Vagina (tissue), 2 donors: ENCODE data around the gene TDRKH. TPM values are rescaled to one million over a fixed set of nuclear protein-coding genes. Genes with fewer than 3 reads are reported as not detected.

Source experiments
- DNase-seq, 2 donors: peaks; one replicate each; pipeline ENCODE4 v3.0.0-alpha.2; 2017; ENCODE audit errors: extremely low spot score in 2 of 2
- H3K27ac ChIP-seq: fragments of 200-600 bp; sonication (generic); one replicate; pipeline ENCODE4 v1.5.1; 2019
- H3K27me3 ChIP-seq: fragments of 200-600 bp; sonication (generic); one replicate; pipeline ENCODE4 v1.5.1; 2019
- H3K36me3 ChIP-seq, 2 donors: fragments of 200-600 bp; sonication (generic); one replicate each; pipeline ENCODE4 v1.5.1; 2017 to 2019
- H3K4me1 ChIP-seq: fragments of 200-600 bp; sonication (generic); one replicate; pipeline ENCODE4 v1.5.1; 2019
- H3K4me3 ChIP-seq, 2 donors: fragments of 200-600 bp; sonication (generic); 1 replicate in 1 of 2; 2 replicates in 1 of 2; pipeline ENCODE4 v1.5.1; 2016 to 2019
- H3K9me3 ChIP-seq: fragments of 200-600 bp; sonication (generic); one replicate; pipeline ENCODE4 v1.5.1; 2019
- CTCF ChIP-seq, 3 experiments: fragments of 450-650 bp in 2 of 3; fragments of 200-600 bp in 1 of 3; sonication (generic) in 1 of 3; IDR thresholded peaks; one replicate each; pipeline ENCODE4 v1.5.1; 2017 to 2019; ENCODE audit warnings: antibody characterized with exemption in 3 of 3, mild to moderate bottlenecking in 2 of 3, moderate library complexity in 2 of 3
- POLR2A ChIP-seq, 2 donors: fragments of 450-650 bp; IDR thresholded peaks; one replicate each; pipeline ENCODE4 v1.6.1; 2017; ENCODE audit warnings: antibody characterized with exemption in 2 of 2, mild to moderate bottlenecking in 2 of 2, moderate library complexity in 2 of 2
- POLR2AphosphoS5 ChIP-seq, 2 donors: sonication (generic); formaldehyde crosslinking; IDR thresholded peaks; one replicate each; pipeline ENCODE4 v1.9.0; 2017; ENCODE audit warnings: antibody characterized with exemption in 2 of 2, mild to moderate bottlenecking in 2 of 2, low read depth in 1 of 2; ENCODE audit not compliant: insufficient read depth in 1 of 2
- intact Hi-C: fragments of 100-400 bp; cut with DNase I; formaldehyde crosslinking; loops from one replicate; pipeline ENCODE4 v1.15.1; 2023
- total RNA-seq: library from RNA; depleted of rRNA; stranded (reverse); fragments of >200 nt; gene quantifications from one replicate; pipeline ENCODE4 v1.2.3, GENCODE V29; 2016

Gene TDRKH
- total RNA-seq, 1 donor from 2014 or later, result 5.2 TPM

- no peak for DNase-seq
- H3K27ac ChIP-seq, result no peak overlapping the region
- no peaks in the 10 kb centered on the region for H3K27me3 ChIP-seq
- no peaks in the 10 kb centered on the region for H3K9me3 ChIP-seq
- H3K36me3 ChIP-seq, result no peaks in the 10 kb centered on the region
- TF ChIP-seq POLR2AphosphoS5 (IDR thresholded peaks at IDR 0.05; ENCODE audit: insufficient read depth in 1 of 2, low read depth in 1 of 2), result no peak
- intact Hi-C loops, result no loop called here
- H3K4me3 ChIP-seq, result no peak overlapping the region
- peaks cover 25% of the 10 kb centered on the region for H3K4me1 ChIP-seq
Observed at GRCh38 chr1:151828921-151829320, 38.6 kb upstream of the TDRKH start.

GRCh38 chr1:151827853-151828252 is 37.6 kb upstream of the TDRKH start:
- H3K27me3 ChIP-seq, result no peaks in the 10 kb centered on the region
- H3K4me3 ChIP-seq, result no peak overlapping the region
- TF ChIP-seq POLR2AphosphoS5 (IDR thresholded peaks at IDR 0.05; ENCODE audit: insufficient read depth in 1 of 2, low read depth in 1 of 2) (no peak), CTCF (IDR thresholded peaks at IDR 0.05) (no peak), POLR2A (IDR thresholded peaks at IDR 0.05) (no peak)
- no peaks in the 10 kb centered on the region for H3K36me3 ChIP-seq
- H3K27ac ChIP-seq, result no peak overlapping the region
- H3K4me1 ChIP-seq, result peaks cover 21% of the 10 kb centered on the region
- intact Hi-C loops, result no loop called here
- H3K9me3 ChIP-seq, result no peaks in the 10 kb centered on the region
- no peak for DNase-seq

GRCh38 chr1:151825751-151826660 is 35.7 kb upstream of the TDRKH start:
- Histone ChIP-seq H3K4me3 (no peak overlapping the region), H3K4me1 (peaks cover 9% of the 10 kb centered on the region), H3K27me3 (no peaks in the 10 kb centered on the region), H3K27ac (no peak overlapping the region), H3K36me3 (no peaks in the 10 kb centered on the region), H3K9me3 (no peaks in the 10 kb centered on the region)
- DNase-seq, result no peak
- intact Hi-C loops, result no loop called here
- TF ChIP-seq POLR2A (IDR thresholded peaks at IDR 0.05) (no peak), POLR2AphosphoS5 (IDR thresholded peaks at IDR 0.05; ENCODE audit: insufficient read depth in 1 of 2, low read depth in 1 of 2) (no peak), CTCF (IDR thresholded peaks at IDR 0.05) (no peak)

GRCh38 chr1:151825204-151825603 is 34.9 kb upstream of the TDRKH start:
- Histone ChIP-seq H3K27ac (no peak overlapping the region), H3K4me3 (no peak overlapping the region), H3K27me3 (no peaks in the 10 kb centered on the region), H3K36me3 (no peaks in the 10 kb centered on the region), H3K4me1 (peaks cover 9% of the 10 kb centered on the region), H3K9me3 (no peaks in the 10 kb centered on the region)
- TF ChIP-seq CTCF (IDR thresholded peaks at IDR 0.05), result no peak
- DNase-seq, result no peak
- intact Hi-C loops, result no loop called here

- no peaks in the 10 kb centered on the region for H3K36me3 ChIP-seq
- TF ChIP-seq POLR2AphosphoS5 (IDR thresholded peaks at IDR 0.05; ENCODE audit: insufficient read depth in 1 of 2, low read depth in 1 of 2) (no peak), CTCF (IDR thresholded peaks at IDR 0.05) (no peak), POLR2A (IDR thresholded peaks at IDR 0.05) (no peak)
- H3K4me1 ChIP-seq, result no peaks in the 10 kb centered on the region
- no peaks in the 10 kb centered on the region for H3K27me3 ChIP-seq
- intact Hi-C loops, result no loop called here
- no peaks in the 10 kb centered on the region for H3K9me3 ChIP-seq
- H3K27ac ChIP-seq, result no peak overlapping the region
- no peak for DNase-seq
- no peak overlapping the region for H3K4me3 ChIP-seq
Observed at GRCh38 chr1:151823175-151823574, 32.9 kb upstream of the TDRKH start.
